ENCODE measurements around the gene RANBP17.
"Not testable (repeated sequence)": the region's sequence is repeated elsewhere in the genome, so short reads cannot be mapped to it uniquely, and the experiment has no call there.

GRCh38 chr5:170935534-170936218 lies 73.9 kb downstream of the RANBP17 start:
- not testable (repeated sequence) for TF ChIP-seq CTCF, POLR2A (IDR thresholded peaks at IDR 0.05)
